HTERT RPE-1 (cell line): ENCODE results near the gene LAYN.

Experiments used
- in situ Hi-C: fragments of 300-500 bp; cut with MboI; formaldehyde crosslinking; loops from 4 replicates; pipeline ENCODE4 v1.14.3; 2020; ENCODE audit warnings: low sequenced_read_pairs

Gene LAYN

GRCh38 chr11:111560800-111561199, 20.3 kb downstream of the LAYN start:
- in situ Hi-C loops = no loop called here

GRCh38 chr11:111561306-111561705, 20.8 kb downstream of the LAYN start:
- in situ Hi-C loops = no loop called here

GRCh38 chr11:111561791-111562325, 21.3 kb downstream of the LAYN start:
- in situ Hi-C loops = no loop called here

DNA sequence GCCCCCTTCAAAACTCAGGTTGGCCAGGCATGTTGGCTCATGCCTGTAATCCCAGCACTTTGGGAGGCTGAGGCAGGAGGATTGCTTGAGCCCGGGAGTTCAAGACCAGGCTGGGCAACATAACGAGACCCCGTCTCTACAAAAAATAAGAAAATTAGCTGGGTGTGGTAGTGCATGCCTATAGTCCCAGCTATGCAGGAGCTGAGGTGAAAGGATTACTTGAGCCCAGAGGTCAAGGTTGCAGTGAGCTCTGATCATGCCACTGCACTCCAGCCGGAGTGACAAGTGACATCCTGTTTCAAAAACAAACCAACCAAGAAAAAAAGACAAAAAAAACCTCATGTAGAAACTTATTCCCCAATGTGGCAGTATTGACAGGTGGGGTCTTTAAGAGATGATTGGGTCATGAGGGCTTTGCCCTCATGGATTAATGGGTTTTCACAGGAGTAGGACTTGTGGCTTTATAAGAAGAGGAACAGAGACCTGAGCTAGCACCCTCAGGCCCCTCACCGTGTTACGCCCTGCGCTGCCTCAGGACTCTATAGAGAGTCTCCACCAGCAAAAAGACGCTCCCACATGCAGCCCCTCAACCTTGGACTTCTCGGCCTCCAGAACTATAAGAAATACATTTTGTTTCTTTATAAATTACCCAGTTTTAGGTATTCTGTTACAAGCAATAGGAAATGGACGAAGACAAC, 22.3 kb downstream of the LAYN start:
- in situ Hi-C loops = no loop called here

GRCh38 chr11:111565114-111565720, 24.7 kb downstream of the LAYN start:
- in situ Hi-C loops = no loop called here

GRCh38 chr11:111566324-111566723, 25.8 kb downstream of the LAYN start:
- in situ Hi-C loops = no loop called here

GRCh38 chr11:111569476-111569875, 29.0 kb downstream of the LAYN start:
- in situ Hi-C loops = no loop called here

DNA sequence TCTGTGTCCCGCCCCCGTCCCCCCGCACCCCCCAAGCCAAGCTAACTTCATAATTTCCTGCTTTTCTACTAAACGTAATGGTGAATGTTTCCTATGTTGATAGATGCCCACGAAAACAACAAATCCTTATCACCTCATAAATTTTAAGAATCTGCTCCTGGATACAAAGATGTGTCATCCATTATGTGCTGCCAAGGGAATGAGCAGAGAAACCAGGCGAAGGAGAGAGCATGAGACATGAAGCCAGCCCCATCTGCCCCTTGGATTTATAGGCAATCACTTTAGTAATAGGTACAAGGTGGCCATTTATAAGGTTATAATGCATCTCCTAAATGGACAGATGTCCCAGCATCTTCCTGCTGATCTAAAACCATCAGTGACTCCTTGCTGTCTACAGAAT, 30.3 kb downstream of the LAYN start:
- in situ Hi-C loops = no loop called here

DNA sequence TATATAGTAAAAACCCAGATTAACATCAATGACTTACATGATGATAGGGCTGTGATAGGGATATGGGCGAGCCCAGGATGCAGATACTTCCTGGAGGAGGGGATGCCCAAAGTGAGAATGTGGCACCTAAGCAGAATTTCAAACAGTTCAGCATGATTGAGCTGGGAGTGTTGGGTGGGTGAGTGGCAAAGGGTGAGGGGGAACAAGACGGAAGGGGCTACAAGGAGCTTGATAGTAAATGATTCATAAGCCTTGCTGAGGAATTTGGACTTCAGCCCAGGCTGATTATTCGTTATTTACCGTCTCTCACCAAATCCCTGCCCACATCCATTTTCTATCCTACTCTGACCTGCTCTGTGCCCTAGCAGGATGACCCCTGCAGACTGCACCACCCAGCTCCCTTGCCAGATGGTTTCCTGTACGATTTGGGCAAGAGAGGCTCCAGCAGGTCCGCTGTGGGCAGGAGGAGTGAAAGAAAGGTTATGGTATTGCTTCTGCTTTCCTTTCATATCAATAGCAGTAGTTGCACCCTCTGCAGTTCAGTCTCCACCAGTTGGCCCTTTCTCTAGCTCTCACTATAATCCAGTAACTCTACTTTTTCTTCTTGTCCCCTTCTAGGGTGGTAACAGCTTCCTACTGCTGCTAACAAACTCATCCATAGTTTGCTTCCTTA, 31.4 kb downstream of the LAYN start:
- in situ Hi-C loops = no loop called here

DNA sequence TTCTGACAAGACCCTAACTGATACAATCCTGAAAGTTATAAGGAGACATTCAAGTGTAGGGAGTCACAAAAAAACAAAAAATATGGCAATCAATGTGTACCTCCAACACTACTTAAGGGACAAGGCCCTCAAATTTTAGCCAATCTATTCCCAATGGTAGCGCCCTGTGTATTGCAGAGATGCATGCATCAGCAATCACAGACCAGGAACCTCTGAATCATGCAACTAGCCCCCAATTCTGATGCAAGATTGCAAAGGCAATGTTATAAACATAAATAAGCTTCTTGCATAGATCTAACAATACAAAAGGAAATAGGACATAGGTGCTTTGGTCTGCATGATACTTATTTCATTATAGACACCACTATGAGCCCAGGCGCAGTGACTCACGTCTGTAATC, 32.1 kb downstream of the LAYN start:
- in situ Hi-C loops = no loop called here

GRCh38 chr11:111573821-111574249, 33.3 kb downstream of the LAYN start:
- in situ Hi-C loops = no loop called here

DNA sequence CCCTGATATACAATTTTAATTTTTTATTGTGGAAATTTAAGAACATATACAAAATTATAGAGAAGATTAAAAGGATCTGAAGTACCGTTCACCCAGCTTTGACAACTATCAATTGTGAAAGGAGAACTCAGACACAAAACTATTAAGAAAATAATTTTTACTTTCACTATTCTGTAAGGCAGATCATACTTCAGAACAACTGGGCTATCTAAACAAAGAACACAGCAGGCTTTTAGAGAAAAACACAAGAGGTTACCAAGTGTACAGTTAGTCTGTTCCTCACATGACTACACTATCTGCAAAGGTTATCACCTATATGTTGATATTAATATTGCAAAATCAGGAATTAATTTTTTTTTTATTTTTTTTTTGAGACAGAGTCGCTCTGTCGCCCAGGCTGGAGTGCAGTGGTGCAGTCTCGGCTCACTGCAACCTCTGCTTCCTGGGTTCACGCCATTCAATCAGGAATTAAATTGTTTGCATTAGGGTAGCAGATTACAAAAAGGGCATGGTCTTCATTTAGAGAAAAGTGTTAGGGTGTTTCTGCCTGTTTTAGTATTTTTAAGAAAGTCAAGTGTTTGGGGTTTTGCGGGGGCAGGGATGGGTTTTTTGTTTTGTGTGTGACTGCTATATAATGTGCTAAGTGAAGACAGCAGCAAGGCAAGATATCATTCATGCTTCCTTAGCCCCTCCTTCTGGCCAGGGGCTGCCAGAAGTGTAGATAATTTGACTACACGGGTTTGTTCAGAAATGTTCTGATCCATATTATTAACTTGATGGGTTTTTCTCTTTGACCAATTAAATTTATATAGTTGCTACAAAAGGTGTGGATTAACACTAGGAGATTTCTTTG, 34.1 kb downstream of the LAYN start:
- in situ Hi-C loops = no loop called here

- in situ Hi-C loops = no loop called here
Observed at GRCh38 chr11:111575740-111576139, 35.2 kb downstream of the LAYN start.

GRCh38 chr11:111577821-111578220, 37.3 kb downstream of the LAYN start:
- in situ Hi-C loops = no loop called here

GRCh38 chr11:111581341-111581740, 40.8 kb downstream of the LAYN start:
- in situ Hi-C loops = no loop called here

GRCh38 chr11:111582163-111582562, 41.6 kb downstream of the LAYN start:
- in situ Hi-C loops = no loop called here

- in situ Hi-C loops = no loop called here
Observed at GRCh38 chr11:111582881-111583280, 42.4 kb downstream of the LAYN start.

- in situ Hi-C loops = no loop called here
Observed at GRCh38 chr11:111585371-111585770, 44.9 kb downstream of the LAYN start.

DNA sequence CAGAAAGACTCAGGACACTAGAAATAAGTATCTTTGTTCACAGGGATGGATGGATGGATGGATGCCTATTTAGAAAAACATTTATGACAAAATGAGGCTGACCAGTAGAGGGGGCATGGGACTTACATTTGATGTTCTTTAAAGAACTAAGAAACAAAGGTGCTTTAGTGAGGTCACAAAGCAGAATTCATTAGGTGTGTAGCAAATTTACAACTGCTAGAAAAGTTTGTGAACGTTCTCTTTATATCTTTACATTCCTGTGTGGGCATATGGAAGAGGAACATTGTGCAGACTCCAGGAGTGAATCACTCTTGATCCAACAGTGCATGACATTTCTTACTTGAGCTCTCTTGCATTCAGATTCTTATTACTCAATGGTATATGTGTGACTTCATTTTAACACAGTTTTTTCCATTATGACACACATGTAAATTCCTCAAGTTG, 45.9 kb downstream of the LAYN start:
- in situ Hi-C loops = no loop called here

DNA sequence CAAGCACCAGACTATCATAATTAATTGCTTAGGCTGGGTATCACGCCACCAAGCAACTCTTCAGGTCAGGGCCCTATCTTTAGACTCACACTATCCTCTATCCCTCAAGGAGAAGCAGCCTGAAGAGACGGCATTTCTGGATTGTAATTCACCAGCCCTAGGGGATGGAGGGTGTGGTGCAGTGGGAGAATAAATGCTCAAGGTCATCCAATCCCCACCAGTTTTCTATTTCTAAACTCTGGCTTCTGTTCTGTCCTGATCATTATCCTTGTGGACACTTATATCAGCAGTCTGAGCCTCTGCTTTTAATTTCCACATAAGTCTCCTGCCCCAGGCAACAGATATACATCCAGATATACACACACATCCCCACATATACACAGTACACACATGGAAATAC, 48.6 kb downstream of the LAYN start:
- in situ Hi-C loops = no loop called here

GRCh38 chr11:111589886-111590499, 49.5 kb downstream of the LAYN start:
- in situ Hi-C loops = no loop called here
